GM19025 (cell line): Measurements from ENCODE around the gene EML3.

Experiments used
- ATAC-seq: cut with Tn5 transposase; IDR thresholded peaks from one replicate; pipeline ENCODE4 v1.9.1; 2021; ENCODE audit warnings: mild to moderate bottlenecking, low read depth, moderate library complexity; ENCODE audit not compliant: unreplicated experiment

EML3 gene

DNA sequence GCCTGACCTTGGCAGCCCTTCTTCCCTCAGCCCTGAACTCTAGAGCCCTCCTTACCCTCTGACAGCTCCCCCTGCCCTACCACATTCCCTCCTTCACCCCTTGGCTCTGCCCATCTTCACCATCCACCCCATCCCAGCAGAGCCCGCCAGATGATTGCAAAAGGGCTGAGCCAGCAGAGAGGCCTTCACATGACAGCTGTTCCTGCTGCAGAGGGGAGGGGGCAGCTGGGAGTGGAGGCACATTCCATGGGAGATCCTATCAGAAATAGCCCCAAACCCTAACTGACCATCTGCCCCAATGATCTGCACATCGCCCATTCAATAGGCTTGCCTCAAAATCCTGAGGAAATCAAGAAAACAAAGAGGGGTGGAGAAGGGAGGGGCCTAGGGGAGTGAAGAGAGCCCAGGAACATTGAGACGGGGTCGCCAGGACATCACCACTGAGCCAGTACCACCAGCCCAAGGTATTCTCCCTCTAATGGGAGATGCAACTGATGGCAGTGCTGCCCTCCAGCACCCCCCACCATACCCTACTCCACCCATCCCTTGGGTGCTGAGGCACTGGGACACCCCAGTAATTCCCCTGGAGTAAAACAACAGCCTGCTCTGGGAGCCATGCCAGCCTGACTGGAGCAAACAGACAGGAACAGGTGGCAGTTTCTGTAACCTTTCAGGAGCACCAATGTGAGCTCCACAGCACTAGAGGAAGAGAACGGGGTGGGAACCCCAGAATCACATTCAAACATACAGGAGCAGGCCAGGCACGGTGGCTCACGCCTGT lies 58.0 kb downstream of the EML3 start:
- ATAC-seq: no peak

DNA sequence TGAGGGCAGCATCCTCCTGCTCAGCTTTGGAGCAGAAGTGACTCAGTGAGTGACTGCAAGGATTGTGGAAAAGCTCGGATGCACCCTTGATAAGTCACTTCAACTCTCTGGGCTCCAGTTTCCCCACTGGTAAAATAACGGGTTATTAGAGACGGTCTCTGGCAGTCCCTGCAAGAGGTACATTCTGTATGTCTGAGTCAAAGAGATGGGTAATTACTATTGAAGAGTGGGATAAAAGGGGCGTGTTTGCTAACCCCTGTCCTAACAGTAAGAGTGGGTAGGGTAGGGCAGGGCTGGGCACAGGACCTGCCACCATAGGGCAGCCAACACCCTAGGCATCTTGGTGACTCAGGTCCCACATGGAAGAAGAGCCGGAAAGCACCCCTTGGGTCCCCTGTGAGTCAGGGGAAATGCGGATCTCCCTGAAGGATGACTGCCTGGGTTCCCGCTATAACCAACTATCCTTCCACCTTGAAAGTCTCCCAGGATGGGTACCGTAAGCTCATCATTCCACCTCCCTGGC lies 58.7 kb downstream of the EML3 start:
- ATAC-seq: no peak

DNA sequence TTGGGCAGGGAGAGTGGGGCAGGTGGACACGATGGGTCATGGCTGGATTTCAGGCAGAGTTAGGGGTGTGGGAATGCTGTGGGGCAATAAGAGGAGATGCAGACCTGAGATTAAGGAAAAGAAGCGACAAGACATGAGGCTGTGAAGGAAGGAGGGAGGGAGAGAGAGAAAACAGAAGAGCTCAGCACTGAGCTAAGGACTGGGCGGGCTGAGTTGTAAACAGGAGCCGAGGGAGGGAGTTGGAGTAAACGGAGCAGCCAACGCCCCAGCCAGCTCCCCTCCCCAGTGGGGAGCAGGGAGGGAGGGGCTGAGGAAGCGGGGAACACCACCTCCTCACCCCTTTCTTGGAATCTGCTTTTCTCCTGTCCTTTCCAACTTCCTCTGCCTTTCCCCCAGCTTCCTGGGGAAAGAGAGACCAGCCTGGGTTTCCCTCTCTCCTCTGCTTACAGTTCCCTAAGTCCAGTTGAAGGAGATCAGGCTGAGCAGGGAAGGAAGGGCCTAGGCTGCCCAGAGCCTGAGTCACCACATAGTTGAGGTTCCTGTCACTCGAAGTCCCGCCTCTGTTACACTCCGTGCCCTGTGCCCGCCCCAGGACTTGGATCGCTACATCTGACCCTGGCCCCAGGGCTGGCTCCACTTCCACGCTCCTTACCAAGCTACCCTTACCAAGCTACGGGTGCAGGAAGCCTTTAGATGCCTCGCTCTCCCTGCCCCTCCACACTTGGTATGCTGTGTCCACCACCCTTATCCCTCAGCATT lies 59.3 kb downstream of the EML3 start:
- no peak for ATAC-seq

DNA sequence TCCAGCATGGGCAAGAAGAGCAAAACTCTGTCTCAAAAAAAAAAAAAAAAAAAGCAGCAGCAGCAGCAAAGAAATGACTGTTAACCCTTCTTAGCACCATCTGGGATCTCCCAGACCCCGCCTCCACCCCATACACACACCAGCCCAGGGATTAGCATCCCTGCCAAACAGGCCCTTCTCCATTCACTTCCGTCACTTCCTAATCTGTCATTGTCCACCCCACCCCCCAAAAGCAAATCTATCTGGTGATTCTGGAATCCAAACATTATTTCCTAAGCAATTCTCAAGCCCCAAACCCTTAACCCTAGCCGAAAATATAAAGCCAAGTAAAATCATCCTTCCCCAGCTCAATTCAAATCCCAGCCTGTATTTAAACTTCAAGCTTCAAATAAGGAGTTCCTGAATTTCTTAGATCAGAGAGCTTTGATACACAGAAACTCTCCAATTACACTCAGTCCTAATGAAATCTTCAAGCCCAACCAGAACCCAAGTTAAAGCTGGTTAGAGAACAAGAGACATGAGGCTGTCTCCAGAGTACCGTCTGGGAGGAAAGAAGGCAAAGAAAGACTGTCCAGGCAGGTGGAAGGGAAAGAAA lies 60.0 kb downstream of the EML3 start:
- ATAC-seq: no peak
